Subcutaneous abdominal adipose tissue (tissue), 5 donors: ENCODE measurements around the gene PBX3.

Experiments
- H3K27ac ChIP-seq: one replicate; pipeline ENCODE4 v1.7.0; 2013; ENCODE audit warnings: low read depth, mild to moderate bottlenecking, inconsistent platforms, low read length, moderate library complexity
- H3K27me3 ChIP-seq, 5 donors: one replicate each; pipeline ENCODE4 v1.7.0; 2013; ENCODE audit warnings: low read length in 5 of 5, inconsistent platforms in 1 of 5; ENCODE audit not compliant: control insufficient read depth in 5 of 5, insufficient read depth in 4 of 5
- H3K36me3 ChIP-seq, 5 donors: one replicate each; pipeline ENCODE4 v1.7.0; 2013; ENCODE audit warnings: low read length in 5 of 5; ENCODE audit not compliant: control insufficient read depth in 5 of 5, insufficient read depth in 5 of 5
- H3K4me1 ChIP-seq, 5 donors: one replicate each; pipeline ENCODE4 v1.7.0; 2013; ENCODE audit warnings: low read length in 5 of 5, mild to moderate bottlenecking in 3 of 5, moderate library complexity in 1 of 5; ENCODE audit not compliant: control insufficient read depth in 5 of 5, insufficient read depth in 5 of 5
- H3K4me3 ChIP-seq, 5 donors: one replicate each; pipeline ENCODE4 v1.7.0; 2013; ENCODE audit warnings: low read length in 5 of 5, low read depth in 1 of 5
- H3K9ac ChIP-seq, 5 donors: one replicate each; pipeline ENCODE4 v1.7.0; 2013; ENCODE audit warnings: low read length in 5 of 5, mild to moderate bottlenecking in 4 of 5, moderate library complexity in 3 of 5
- H3K9me3 ChIP-seq, 5 donors: one replicate each; pipeline ENCODE4 v1.7.0; 2013; ENCODE audit warnings: low read length in 5 of 5; ENCODE audit not compliant: control insufficient read depth in 5 of 5
- donor health status: healthy.
- donor health status: healthy.
- donor health status: healthy.
- donor health status: healthy.
- donor health status: healthy.

The PBX3 gene

GRCh38 chr9:125968714-125969374, 221.7 kb downstream of the PBX3 start:
- no peak overlapping the region for H3K4me3 ChIP-seq
- no peaks in the 10 kb centered on the region for H3K9me3 ChIP-seq
- peaks cover 2 to 28% (median 20%) of the 10 kb centered on the region in 5 donors for H3K36me3 ChIP-seq
- H3K4me1 ChIP-seq: no peaks in the 10 kb centered on the region
- no peaks in the 10 kb centered on the region for H3K27me3 ChIP-seq
- H3K27ac ChIP-seq: no peak overlapping the region
- no peak overlapping the region for H3K9ac ChIP-seq

- Histone ChIP-seq H3K27ac (no peak overlapping the region), H3K9ac (no peak overlapping the region), H3K9me3 (peaks cover 0 to 2% (median 0%) of the 10 kb centered on the region in 5 donors), H3K4me1 (no peaks in the 10 kb centered on the region), H3K4me3 (no peak overlapping the region), H3K27me3 (no peaks in the 10 kb centered on the region), H3K36me3 (peaks cover 0 to 25% (median 17%) of the 10 kb centered on the region in 5 donors)
These were observed 222.3 kb downstream of the PBX3 start for GRCh38 chr9:125969462-125969861.

GRCh38 chr9:125969868-125970267, 222.7 kb downstream of the PBX3 start:
- H3K27me3 ChIP-seq: no peaks in the 10 kb centered on the region
- no peaks in the 10 kb centered on the region for H3K4me1 ChIP-seq
- H3K27ac ChIP-seq: no peak overlapping the region
- peaks cover 0 to 5% (median 2%) of the 10 kb centered on the region in 5 donors for H3K9me3 ChIP-seq
- peaks cover 0 to 21% (median 14%) of the 10 kb centered on the region in 5 donors for H3K36me3 ChIP-seq
- H3K4me3 ChIP-seq: no peak overlapping the region
- H3K9ac ChIP-seq: no peak overlapping the region

- Histone ChIP-seq H3K27ac (no peak overlapping the region), H3K27me3 (no peaks in the 10 kb centered on the region), H3K9ac (no peak overlapping the region), H3K9me3 (peaks cover 0 to 7% (median 3%) of the 10 kb centered on the region in 5 donors), H3K36me3 (peaks cover 0 to 17% (median 13%) of the 10 kb centered on the region in 5 donors), H3K4me3 (no peak overlapping the region), H3K4me1 (no peaks in the 10 kb centered on the region)
These were observed 223.2 kb downstream of the PBX3 start for GRCh38 chr9:125970340-125970739.

- Histone ChIP-seq H3K9me3 (peaks cover 0 to 7% (median 3%) of the 10 kb centered on the region in 5 donors), H3K27me3 (no peaks in the 10 kb centered on the region), H3K4me3 (no peak overlapping the region), H3K27ac (no peak overlapping the region), H3K36me3 (peaks cover 0 to 11% (median 7%) of the 10 kb centered on the region in 5 donors), H3K9ac (no peak overlapping the region), H3K4me1 (no peaks in the 10 kb centered on the region)
These were observed 223.9 kb downstream of the PBX3 start for GRCh38 chr9:125971050-125971449.

GRCh38 chr9:125972012-125972729, 225.0 kb downstream of the PBX3 start:
- Histone ChIP-seq H3K4me1 (no peaks in the 10 kb centered on the region), H3K9me3 (peaks cover 0 to 7% (median 3%) of the 10 kb centered on the region in 5 donors)

GRCh38 chr9:125973547-125973946, 226.4 kb downstream of the PBX3 start:
- no peaks in the 10 kb centered on the region for H3K36me3 ChIP-seq
- H3K4me1 ChIP-seq: no peaks in the 10 kb centered on the region
- no peak overlapping the region for H3K9ac ChIP-seq
- no peaks in the 10 kb centered on the region for H3K27me3 ChIP-seq
- H3K27ac ChIP-seq: no peak overlapping the region
- peaks cover under 1 to 9% (median 3%) of the 10 kb centered on the region in 5 donors for H3K9me3 ChIP-seq
- no peak overlapping the region for H3K4me3 ChIP-seq

More at GRCh38 chr9:125972012-125972729, 225.0 kb downstream of the PBX3 start:
- Histone ChIP-seq H3K36me3 (peaks cover 0 to 6% (median 3%) of the 10 kb centered on the region in 5 donors), H3K27ac (no peak overlapping the region), H3K27me3 (no peaks in the 10 kb centered on the region), H3K9ac (no peak overlapping the region), H3K4me3 (no peak overlapping the region)

GRCh38 chr9:125974705-125975104, 227.5 kb downstream of the PBX3 start:
- Histone ChIP-seq H3K4me3 (no peak overlapping the region), H3K9ac (no peak overlapping the region), H3K4me1 (no peaks in the 10 kb centered on the region), H3K27ac (no peak overlapping the region), H3K27me3 (no peaks in the 10 kb centered on the region), H3K9me3 (peaks cover 2 to 16% (median 7%) of the 10 kb centered on the region in 5 donors), H3K36me3 (no peaks in the 10 kb centered on the region)

GRCh38 chr9:125977223-125977622, 230.1 kb downstream of the PBX3 start:
- Histone ChIP-seq H3K9ac (no peak overlapping the region), H3K4me3 (no peak overlapping the region)

GRCh38 chr9:125979383-125979782, 232.2 kb downstream of the PBX3 start:
- Histone ChIP-seq H3K4me1 (no peaks in the 10 kb centered on the region), H3K4me3 (no peak overlapping the region), H3K9ac (no peak overlapping the region), H3K9me3 (peaks cover 2 to 17% (median 9%) of the 10 kb centered on the region in 5 donors), H3K27ac (no peak overlapping the region), H3K27me3 (peaks cover 0 to 4% (median 0%) of the 10 kb centered on the region in 5 donors), H3K36me3 (no peaks in the 10 kb centered on the region)

More at GRCh38 chr9:125977223-125977622, 230.1 kb downstream of the PBX3 start:
- no peak overlapping the region for H3K27ac ChIP-seq
- peaks cover 2 to 18% (median 9%) of the 10 kb centered on the region in 5 donors for H3K9me3 ChIP-seq
- no peaks in the 10 kb centered on the region for H3K36me3 ChIP-seq
- no peaks in the 10 kb centered on the region for H3K27me3 ChIP-seq
- H3K4me1 ChIP-seq: no peaks in the 10 kb centered on the region
